WTC11 (cell line): Measurements from ENCODE around the gene MEGF11. TPM values are rescaled to one million over a fixed set of nuclear protein-coding genes. Genes with fewer than 3 reads are reported as not detected.

Experiments used
- ATAC-seq: fragments of 200-7000 bp; cut with Tn5 transposase; 2 replicates; pipeline ENCODE4 v1.10.0; 2021; ENCODE audit warnings: mild to moderate bottlenecking, moderate library complexity
- CTCF ChIA-PET: fragments of 300-600 bp; sonication (Branson Sonifier 250); formaldehyde crosslinking; loops from one replicate; lab custom pipeline; 2021; ENCODE audit warnings: antibody characterized with exemption; lab: Charles Lee
- POLR2A ChIA-PET: fragments of 350-600 bp; sonication (Branson Sonifier 250); formaldehyde crosslinking; loops from one replicate; lab custom pipeline; 2021; ENCODE audit warnings: antibody characterized with exemption; lab: Charles Lee
- DNase-seq: peaks from one replicate; pipeline ENCODE4 v3.0.0; 2021; ENCODE audit warnings: low spot score
- H3K27ac Mint-ChIP-seq: 2 replicates; pipeline ENCODE4 v1.8.0; 2021; ENCODE audit warnings: mixed read lengths
- H3K27me3 Mint-ChIP-seq: 2 replicates; pipeline ENCODE4 v1.8.0; 2021; ENCODE audit warnings: low read depth, mild to moderate bottlenecking, moderate library complexity, mixed read lengths
- H3K36me3 Mint-ChIP-seq: 2 replicates; pipeline ENCODE4 v1.8.0; 2021; ENCODE audit warnings: mixed read lengths
- H3K4me1 Mint-ChIP-seq: 2 replicates; pipeline ENCODE4 v1.8.0; 2022; ENCODE audit warnings: mixed read lengths
- H3K4me3 Mint-ChIP-seq: 2 replicates; pipeline ENCODE4 v1.8.0; 2021; ENCODE audit warnings: mild to moderate bottlenecking, moderate library complexity, mixed read lengths
- H3K9me3 Mint-ChIP-seq: 2 replicates; pipeline ENCODE4 v1.8.0; 2021; ENCODE audit warnings: mixed read lengths
- CBFB ChIP-seq: sonication (generic); formaldehyde crosslinking; IDR thresholded peaks from 2 replicates; pipeline ENCODE4 v1.8.1; 2022; ENCODE audit warnings: mild to moderate bottlenecking, low read depth, missing genetic modification reagents
- CDX4 ChIP-seq: fragments of 250-450 bp; sonication (Bioruptor Pico); IDR thresholded peaks from 2 replicates; pipeline ENCODE4 v1.9.0; 2021; ENCODE audit warnings: moderate library complexity, mild to moderate bottlenecking, inconsistent platforms, borderline replicate concordance
- E2F1 ChIP-seq: sonication (generic); formaldehyde crosslinking; IDR thresholded peaks from 2 replicates; pipeline ENCODE4 v1.8.0; 2022; ENCODE audit warnings: mild to moderate bottlenecking, missing genetic modification reagents
- FOXJ3 ChIP-seq: sonication (generic); formaldehyde crosslinking; IDR thresholded peaks from 2 replicates; pipeline ENCODE4 v1.9.0; 2021; ENCODE audit warnings: missing genetic modification reagents, mild to moderate bottlenecking, borderline replicate concordance
- GTF2I ChIP-seq: fragments of 250-450 bp; sonication (Bioruptor Pico); conservative IDR thresholded peaks from 2 replicates; pipeline ENCODE4 v1.4.0; 2021; ENCODE audit warnings: mild to moderate bottlenecking
- HMGXB4 ChIP-seq: sonication (generic); formaldehyde crosslinking; IDR thresholded peaks from 2 replicates; pipeline ENCODE4 v1.8.1; 2023; ENCODE audit warnings: mild to moderate bottlenecking, moderate library complexity, missing genetic modification reagents
- MLX ChIP-seq: sonication (generic); formaldehyde crosslinking; IDR thresholded peaks from 2 replicates; pipeline ENCODE4 v1.8.1; 2023; ENCODE audit warnings: mild to moderate bottlenecking, missing genetic modification reagents, moderate library complexity
- MYBL2 ChIP-seq: sonication (generic); formaldehyde crosslinking; IDR thresholded peaks from 2 replicates; pipeline ENCODE4 v1.8.1; 2023; ENCODE audit warnings: mild to moderate bottlenecking, moderate library complexity, missing genetic modification reagents
- NFE2L1 ChIP-seq: sonication (generic); formaldehyde crosslinking; IDR thresholded peaks from 2 replicates; pipeline ENCODE4 v1.8.1; 2023; ENCODE audit warnings: missing genetic modification reagents
- NR1H2 ChIP-seq: sonication (generic); formaldehyde crosslinking; IDR thresholded peaks from 2 replicates; pipeline ENCODE4 v1.9.0; 2021; ENCODE audit warnings: mild to moderate bottlenecking, moderate library complexity, missing genetic modification reagents
- NR2C2 ChIP-seq: sonication (generic); formaldehyde crosslinking; IDR thresholded peaks from 2 replicates; pipeline ENCODE4 v1.8.0; 2022; ENCODE audit warnings: mild to moderate bottlenecking, missing genetic modification reagents
- RORB ChIP-seq: fragments of 250-450 bp; sonication (Bioruptor Pico); IDR thresholded peaks from 2 replicates; pipeline ENCODE4 v1.9.0; 2021; ENCODE audit warnings: mild to moderate bottlenecking
- TP53 ChIP-seq: sonication (generic); formaldehyde crosslinking; IDR thresholded peaks from 2 replicates; pipeline ENCODE4 v1.8.1; 2023; ENCODE audit warnings: mild to moderate bottlenecking, missing genetic modification reagents
- ZBTB21 ChIP-seq: sonication (generic); formaldehyde crosslinking; IDR thresholded peaks from 2 replicates; pipeline ENCODE4 v1.8.1; 2023; ENCODE audit warnings: mild to moderate bottlenecking, missing genetic modification reagents, borderline replicate concordance
- ZMAT4 ChIP-seq: fragments of 250-450 bp; sonication (Bioruptor Pico); IDR thresholded peaks from 2 replicates; pipeline ENCODE4 v1.9.0; 2021; ENCODE audit warnings: mild to moderate bottlenecking
- ZNF121 ChIP-seq: sonication (generic); formaldehyde crosslinking; IDR thresholded peaks from 2 replicates; pipeline ENCODE4 v1.8.0; 2023; ENCODE audit warnings: missing genetic modification reagents
- ZNF423 ChIP-seq: fragments of 250-450 bp; sonication (Bioruptor Pico); IDR thresholded peaks from 2 replicates; pipeline ENCODE4 v2.1.2; 2022; ENCODE audit warnings: mild to moderate bottlenecking, moderate library complexity
- ZNF512 ChIP-seq: sonication (generic); formaldehyde crosslinking; IDR thresholded peaks from 2 replicates; pipeline ENCODE4 v1.8.1; 2022; ENCODE audit warnings: missing genetic modification reagents, borderline replicate concordance
- total RNA-seq: library from RNA; stranded (reverse); gene quantifications from 3 replicates; pipeline ENCODE4 v1.2.3, GENCODE V29; 2021

MEGF11 gene
- total RNA-seq, 1 experiment from 2014 or later: 3.3 TPM

- no peak for TF ChIP-seq GTF2I (CRISPR knock-in tag)
These were observed 260.3 kb downstream of the MEGF11 start (continued) for GRCh38 chr15:65993236-65993635.

- CTCF ChIA-PET: interaction anchor here (0.6 to 1.6 kb wide), 13 partner anchors 10 to 199 kb away, joined by 3 to 7 read pairs (median 3); no protein-coding TSS in a partner anchor
- no peak overlapping the region for H3K4me3 Mint-ChIP-seq
These were observed 261.6 kb downstream of the MEGF11 start for GRCh38 chr15:65991721-65992483.

GRCh38 chr15:65990298-65990981 is 263.1 kb downstream of the MEGF11 start:
- ChIA-PET POLR2A (no interaction called here), CTCF (interaction anchor here (0.7 to 1.6 kb wide), 7 partner anchors 14 to 322 kb away, joined by 3 to 6 read pairs (median 3); no protein-coding TSS in a partner anchor)
- Mint-ChIP-seq H3K36me3 (no peaks in the 10 kb centered on the region), H3K27ac (no peak overlapping the region), H3K4me3 (no peak overlapping the region), H3K27me3 (no peaks in the 10 kb centered on the region), H3K4me1 (peaks cover 31% of the 10 kb centered on the region), H3K9me3 (no peaks in the 10 kb centered on the region)
- DNase-seq (no peak), ATAC-seq (peak; percentile 65)
- peak; percentile 93; the same call in 1 of the 2 replicates for TF ChIP-seq ZNF512 (CRISPR knock-in tag)
- no peak for TF ChIP-seq ZMAT4 (CRISPR knock-in tag)

More at GRCh38 chr15:65991721-65992483, 261.6 kb downstream of the MEGF11 start:
- POLR2A ChIA-PET: interaction anchor here (0.8 kb wide), 1 partner anchor 115 kb away, joined by 4 read pairs; no protein-coding TSS in a partner anchor
- Mint-ChIP-seq H3K4me1 (peaks cover 22% of the 10 kb centered on the region), H3K9me3 (no peaks in the 10 kb centered on the region), H3K36me3 (no peaks in the 10 kb centered on the region), H3K27ac (no peak overlapping the region), H3K27me3 (no peaks in the 10 kb centered on the region)
- DNase-seq: no peak
- no peak for TF ChIP-seq CDX4 (CRISPR knock-in tag)
- TF ChIP-seq MYBL2 (CRISPR knock-in tag): no peak
- no peak for TF ChIP-seq ZBTB21
- TF ChIP-seq RORB: no peak
- TF ChIP-seq NFE2L1 (CRISPR knock-in tag): no peak
- TF ChIP-seq GTF2I (CRISPR knock-in tag): no peak
- no peak for TF ChIP-seq E2F1 (CRISPR knock-in tag)
- TF ChIP-seq HMGXB4: no peak
- no peak for TF ChIP-seq MLX (CRISPR knock-in tag)
- TF ChIP-seq TP53 (CRISPR knock-in tag): no peak
- TF ChIP-seq CBFB: no peak
- TF ChIP-seq ZNF423 (CRISPR knock-in tag): no peak
- TF ChIP-seq NR1H2 (CRISPR knock-in tag): no peak
- TF ChIP-seq FOXJ3 (CRISPR knock-in tag): no peak
- TF ChIP-seq ZNF121 (CRISPR knock-in tag): no peak
- TF ChIP-seq NR2C2 (CRISPR knock-in tag): no peak
- ATAC-seq: no peak
